UCSD-AML1 (cell line): ENCODE measurements around the gene TECPR2.
"Not testable (repeated sequence)": the region's sequence is repeated elsewhere in the genome, so short reads cannot be mapped to it uniquely, and the experiment has no call there.

ENCODE experiments used
- DNase-seq: peaks from one replicate; lab custom pipeline; 2025; ENCODE audit not compliant: unreplicated experiment; lab: John Stamatoyannopoulos, UW

Gene TECPR2

DNA sequence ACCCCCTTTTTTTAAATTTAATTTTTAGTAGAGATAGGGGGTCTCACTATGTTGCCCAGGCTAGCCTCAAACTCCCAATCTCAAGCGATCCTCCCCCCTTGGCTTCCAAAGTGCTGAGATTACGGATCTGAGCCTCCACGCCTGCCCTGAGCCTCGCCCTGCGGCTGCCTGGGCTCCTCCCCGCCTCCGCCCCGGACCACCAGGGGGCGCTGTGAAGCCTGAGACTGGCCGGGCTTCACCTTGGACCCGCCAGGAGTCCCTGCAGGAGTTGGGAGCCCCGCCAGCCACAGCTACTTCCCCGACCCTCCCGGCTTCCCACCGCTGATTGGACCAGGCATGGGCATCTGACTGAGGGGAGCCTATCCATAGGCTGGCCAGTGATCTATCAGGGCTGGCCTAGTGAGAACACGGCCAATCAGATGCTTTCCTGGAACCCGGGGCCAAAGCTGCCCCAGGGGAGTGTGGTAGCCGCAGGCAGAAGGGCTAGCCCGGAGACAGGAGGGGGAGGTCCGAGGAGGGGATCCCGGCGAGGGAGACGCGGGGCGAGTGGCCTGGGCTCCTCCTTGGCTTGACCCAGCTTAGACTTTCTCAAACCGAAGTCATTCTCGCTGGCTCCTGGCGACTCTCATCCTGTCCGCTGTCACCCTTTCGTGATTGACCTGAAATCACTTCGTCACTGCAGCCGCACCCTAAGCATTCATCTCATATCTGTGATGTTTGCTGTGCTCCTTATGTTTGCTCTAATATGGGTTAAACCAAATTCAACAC lies 161.9 kb downstream of the TECPR2 start:
- DNase-seq, result peak; percentile 98

DNA sequence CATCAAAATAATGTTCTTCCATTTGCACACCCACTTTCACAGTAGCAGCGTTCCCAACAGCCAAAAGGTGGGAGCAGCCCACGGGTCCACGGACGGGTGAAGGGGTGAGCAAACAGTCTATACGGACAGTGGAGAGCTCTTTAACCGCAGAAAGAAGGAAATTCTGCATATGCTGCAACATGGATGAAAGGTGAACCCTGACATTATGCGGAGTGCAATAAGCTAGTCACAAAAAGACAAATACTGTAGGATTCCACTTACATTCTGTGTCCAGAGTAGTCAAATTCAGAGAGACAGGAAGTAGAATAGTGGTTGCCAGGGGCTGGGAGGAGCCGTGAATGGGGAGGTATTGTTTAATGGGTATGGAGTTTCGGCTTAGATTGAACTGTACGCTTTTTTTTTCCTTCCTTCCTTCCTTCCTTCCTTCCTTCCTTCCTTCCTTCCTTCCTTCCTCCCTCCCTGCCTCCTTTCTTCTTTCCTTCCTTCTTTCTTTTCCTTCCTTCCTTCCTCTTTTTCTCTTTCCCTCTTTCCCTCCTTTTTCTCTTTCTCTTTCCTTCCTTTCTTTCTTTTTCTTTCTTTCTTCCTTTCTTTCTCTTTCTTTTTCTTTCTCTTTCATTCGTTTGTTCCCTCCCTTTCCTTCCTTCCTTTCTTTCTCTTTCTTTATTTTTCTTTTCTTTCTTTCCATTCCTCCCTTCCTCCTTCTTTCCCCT lies 162.6 kb downstream of the TECPR2 start:
- DNase-seq, result no peak

DNA sequence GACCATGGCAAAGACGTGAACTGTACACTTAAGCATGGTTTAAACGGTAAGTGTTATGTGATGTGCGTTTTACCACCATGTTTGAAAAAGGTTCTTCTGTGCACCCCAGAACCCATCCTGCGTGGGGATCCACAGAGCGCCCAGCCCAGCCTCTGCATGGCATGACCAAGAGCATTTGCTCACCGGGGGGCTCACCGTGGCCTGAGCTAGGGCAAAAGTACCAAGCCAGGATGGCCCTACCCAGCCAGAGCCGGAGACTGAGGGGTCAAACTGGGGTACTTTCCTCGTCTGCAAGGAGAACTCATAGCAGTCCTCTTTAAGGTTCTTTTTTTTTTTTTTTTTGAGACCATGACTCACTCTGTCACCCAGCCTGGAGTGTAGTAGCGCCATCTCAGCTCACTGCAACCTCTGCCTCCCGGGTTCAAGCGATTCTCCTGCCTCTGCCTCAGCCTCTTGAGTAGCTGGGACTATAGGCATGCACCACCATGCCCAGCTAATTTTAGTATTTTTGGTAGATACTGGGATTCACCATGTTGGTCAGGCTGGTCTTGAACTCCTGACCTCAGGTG lies 163.3 kb downstream of the TECPR2 start:
- DNase-seq, result no peak

DNA sequence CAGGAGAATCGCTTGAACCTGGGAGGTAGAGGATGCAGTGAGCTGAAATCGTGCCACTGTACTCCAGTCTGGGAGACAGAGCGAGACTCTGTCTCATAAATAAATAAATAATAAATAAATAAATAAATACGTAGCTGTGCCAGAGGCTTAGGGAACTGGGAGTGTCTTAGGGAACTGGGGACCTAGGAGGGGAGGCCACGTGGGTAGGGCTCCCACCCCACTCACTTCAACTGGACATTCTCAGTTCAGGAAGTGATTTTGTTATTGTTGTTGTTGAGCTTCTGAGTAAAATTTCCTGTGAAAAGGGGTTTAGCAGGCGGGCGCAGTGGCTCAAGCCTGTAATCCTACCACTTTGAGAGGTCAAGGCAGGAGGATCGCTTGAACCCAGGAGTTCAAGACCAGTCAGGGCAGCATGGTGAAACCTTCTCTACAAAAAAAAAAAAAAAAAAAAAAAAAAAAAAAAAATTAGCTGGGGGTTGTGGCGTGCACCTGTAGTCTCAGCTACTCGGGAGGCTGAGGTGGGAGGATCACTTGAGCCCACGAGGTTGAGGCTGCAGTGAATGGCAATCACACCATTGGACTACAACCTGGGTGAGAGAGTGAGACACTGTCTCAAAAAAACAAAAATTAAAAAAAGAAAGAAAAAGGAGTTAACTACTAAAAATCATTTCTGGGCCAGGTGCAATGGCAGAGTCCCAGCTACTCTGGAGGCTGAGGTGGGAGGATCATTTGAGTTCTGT lies 165.9 kb downstream of the TECPR2 start:
- no peak for DNase-seq

DNA sequence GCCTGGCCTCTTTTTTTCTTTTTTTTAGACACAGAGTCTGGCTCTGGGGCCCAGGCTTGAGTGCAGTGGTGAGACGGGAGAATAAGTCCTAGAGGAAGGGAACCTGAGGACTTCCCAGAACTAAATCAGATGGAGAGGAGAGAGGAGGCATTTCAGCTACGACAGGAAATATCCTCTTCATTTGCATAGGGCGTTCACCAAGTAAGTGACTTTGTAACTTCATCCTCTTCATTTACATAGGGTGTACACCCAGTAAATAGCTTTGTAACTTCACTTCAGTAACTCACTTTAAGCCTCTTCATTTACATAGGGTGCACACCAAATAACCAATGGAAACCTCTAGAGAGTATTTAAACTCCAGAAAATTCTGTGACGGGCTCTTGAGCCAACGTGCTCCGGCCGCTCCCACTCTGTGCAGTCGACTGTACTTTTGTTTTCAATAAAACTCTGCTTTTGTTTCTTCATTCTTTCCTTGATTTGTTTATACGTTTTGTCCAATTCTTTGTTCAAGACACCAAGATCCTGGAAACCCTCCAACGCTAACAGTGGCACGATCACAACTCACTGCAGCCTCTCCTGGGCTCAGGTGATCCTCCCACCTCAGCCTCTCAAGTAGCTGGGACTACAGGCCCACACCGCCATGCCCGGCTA lies 168.2 kb downstream of the TECPR2 start:
- no peak for DNase-seq

DNA sequence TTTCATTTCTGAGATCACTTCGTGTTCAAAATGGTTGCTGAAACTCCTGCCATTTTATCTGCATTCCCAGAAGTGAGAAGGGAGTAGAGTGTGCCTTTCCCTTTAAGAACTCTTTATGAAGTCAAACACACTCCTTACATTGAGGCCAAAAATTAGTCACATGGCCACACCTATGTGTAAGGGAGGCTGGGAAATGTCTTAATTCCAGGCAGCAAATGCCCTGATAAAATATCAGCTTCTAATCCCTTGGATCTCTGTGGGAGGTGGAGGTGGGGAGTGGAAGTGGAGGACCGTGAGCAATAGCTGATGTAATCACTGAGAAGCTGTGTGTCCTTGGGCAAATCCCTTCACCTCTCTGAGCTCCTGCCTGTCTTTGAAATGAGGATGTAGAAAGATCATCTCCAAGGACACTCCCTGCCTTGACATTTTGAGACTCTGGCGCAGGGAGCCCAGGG lies 169.5 kb downstream of the TECPR2 start:
- no peak for DNase-seq

DNA sequence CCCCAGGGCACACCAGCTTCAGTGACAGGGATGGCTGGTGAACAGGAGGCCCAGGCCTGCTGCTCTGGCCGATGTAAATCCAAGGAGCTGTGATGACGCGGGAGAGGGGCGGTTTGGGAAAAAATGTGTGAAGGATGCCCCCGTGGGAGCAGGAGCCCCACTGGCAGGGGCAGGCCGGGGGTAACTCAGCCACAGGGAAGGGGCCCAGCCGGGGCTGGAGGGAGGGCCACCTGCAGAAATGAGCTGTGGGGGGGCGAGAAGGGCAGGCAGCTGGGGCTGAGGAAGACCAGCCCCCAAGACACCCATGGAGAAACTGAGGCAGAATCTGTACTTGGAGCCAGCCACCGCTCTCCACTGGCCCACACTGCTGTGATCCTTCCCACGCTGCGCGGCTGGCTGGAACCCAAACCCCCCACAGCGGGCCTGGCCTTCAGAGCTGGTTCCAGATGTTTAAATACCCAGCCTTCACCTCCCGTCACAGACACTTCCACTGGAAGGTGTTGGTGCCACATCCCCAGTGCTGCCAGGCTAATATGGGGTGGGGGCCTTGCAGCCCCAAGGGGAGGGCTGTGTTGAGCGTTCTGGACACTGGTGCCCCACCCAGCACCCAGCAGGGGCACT lies 175.3 kb downstream of the TECPR2 start:
- DNase-seq, result no peak

DNA sequence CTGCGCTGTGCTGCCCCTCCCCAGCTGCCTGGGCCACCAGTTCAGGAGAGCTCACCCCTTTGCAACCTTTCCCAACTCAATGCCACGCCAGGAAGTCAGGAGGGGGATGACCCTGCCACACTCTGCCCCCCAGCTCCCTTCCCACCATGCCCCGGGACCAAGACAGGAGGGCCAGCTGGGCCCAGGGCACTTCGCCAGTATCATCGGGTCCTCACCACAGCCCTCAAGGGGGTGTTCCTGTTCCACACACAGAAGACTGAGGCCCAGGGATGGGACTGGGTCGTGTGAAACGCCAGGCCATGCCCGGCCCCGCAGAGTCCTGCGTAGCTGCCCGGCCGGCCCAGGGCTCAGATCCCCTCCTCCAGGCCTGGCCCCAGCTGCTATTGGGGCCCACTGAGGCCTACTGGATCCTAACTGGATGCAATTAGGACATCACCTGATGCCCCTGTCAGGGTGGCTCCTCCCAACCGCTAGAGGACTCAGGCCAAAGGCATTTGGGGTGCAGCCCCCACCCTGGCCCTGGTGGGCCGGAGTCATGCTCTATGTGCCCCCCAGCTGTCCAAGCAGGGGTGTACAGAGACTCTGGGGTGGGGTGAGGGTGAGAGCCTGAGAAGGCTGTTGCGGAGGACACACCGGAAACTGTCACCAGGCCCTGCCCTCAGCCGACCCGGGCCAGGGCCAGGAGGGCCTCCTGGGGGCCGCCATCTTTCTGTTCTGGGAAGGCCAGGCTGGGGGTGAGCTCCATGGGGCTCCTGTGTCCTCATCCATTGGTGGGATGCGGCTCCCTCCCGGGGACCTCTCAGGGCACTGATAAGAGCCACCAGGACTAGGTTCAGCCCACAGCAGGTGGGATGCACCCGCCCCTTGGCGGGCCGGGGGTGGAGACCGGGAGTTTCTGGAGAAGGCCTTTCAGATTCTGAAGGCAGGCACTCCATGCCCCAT lies 176.1 kb downstream of the TECPR2 start:
- peak; percentile 35 for DNase-seq

DNA sequence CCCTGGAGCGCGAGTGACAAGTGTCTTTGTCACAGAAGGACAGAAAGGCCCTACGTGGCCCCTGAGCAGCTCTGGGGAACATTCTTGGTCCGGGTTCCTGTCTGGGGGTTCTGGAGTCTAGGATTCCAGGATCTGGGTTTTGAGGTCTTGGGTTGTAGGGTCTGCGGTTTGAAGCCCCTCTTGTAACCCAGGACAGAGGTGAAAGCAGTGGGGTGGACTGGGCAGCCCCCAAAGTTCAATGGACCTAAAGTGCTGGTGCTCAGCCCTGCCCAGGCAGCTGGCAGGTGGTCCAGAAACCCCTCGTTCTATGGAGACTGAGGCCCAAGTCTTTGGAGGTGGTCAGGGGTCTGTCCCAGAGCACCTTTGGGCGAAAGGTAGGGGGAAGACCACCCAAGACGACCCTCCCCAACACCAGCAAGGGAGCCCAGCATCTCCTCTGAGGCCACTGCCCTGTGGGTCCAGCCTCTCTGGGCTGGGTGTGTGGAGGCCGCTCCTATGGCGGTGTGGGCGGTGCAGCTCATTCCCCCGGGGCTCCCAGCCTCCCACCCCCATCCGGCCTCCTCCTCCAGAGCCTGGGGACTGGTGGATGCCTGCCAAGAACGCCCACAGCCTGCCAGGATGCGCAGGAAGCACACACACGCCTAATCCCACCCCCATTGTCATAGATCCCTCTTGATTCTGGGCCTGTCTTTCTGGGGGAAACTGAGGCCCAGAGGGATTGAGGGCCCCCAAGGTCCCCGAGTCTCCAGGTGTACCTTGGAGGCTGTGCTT lies 177.0 kb downstream of the TECPR2 start:
- DNase-seq, result no peak

DNA sequence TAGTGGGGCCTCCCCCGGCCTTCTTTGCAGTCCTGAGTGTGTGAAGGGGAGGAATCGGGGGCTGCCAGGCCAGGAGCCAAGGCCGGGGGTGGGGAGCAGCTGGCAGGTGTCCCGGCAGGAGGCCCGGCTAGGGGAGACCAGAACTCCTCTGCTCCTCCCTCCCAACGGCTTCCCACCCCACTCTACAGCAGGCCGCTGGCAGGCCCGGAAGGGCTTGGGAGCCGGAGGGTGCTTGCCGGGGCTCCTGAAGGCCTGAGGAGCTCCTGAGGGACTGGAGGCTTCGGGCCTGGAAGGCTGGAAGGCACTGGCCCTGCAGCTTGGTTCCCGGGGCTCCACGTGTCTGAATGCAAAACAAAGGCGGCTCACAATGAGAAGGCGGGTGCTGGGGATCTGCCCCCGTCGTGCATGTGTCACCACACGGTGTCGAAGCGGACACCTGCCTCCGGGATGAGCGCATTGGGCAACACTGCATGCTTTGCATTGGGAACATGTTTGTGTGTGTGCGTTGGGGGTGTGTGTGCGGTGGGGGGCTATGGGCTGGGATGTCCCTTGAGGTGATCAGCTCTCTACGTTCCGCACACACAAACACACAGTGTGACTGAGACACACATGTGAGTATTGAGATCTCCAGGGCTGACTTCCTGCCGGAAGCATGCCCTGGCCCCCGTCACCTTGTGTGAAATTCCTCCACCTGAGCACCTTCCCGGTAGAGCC lies 177.7 kb downstream of the TECPR2 start:
- no peak for DNase-seq

DNA sequence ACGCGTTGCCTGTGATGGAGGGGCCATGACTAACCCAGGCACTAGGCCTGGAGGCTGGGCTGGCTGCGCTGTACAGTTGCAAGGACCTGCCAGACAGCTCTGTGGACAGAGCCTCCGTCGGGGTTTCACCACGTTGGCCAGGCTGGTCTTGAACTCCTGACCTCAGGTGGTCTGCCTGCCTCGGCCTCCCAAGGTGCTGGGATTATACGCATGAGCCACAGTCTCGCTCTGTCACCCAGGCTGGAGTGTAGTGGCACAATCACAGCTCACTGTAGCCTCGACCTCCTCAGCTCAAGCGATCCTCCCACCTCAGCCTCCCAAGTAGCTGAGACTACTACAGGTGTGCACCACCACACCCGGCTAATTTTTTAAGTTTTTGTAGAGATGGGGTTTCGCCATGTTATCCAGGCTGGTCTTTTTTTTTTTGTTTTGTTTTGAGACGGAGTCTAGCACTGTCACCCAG lies 178.3 kb downstream of the TECPR2 start:
- not testable (repeated sequence) for DNase-seq

DNA sequence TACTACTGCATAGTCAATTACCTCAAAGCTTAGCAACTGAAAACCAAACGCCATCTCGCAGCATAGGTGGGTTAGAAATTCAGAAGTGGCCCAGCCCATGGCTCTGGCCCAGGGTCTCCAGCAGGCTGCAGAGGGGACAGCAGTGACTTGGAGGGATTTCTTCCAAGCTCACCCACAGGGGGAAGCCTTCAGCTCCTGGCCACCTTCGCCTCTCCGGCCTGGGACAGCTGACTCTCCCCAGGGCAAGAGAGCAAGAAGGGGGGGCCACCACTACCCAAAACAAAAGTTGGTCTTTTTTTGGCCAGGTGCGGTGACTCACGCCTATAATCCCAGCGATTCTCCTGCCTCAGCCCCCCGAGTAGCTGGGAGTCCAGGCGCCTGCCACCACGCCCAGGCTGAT lies 179.0 kb downstream of the TECPR2 start:
- DNase-seq, result no peak

DNA sequence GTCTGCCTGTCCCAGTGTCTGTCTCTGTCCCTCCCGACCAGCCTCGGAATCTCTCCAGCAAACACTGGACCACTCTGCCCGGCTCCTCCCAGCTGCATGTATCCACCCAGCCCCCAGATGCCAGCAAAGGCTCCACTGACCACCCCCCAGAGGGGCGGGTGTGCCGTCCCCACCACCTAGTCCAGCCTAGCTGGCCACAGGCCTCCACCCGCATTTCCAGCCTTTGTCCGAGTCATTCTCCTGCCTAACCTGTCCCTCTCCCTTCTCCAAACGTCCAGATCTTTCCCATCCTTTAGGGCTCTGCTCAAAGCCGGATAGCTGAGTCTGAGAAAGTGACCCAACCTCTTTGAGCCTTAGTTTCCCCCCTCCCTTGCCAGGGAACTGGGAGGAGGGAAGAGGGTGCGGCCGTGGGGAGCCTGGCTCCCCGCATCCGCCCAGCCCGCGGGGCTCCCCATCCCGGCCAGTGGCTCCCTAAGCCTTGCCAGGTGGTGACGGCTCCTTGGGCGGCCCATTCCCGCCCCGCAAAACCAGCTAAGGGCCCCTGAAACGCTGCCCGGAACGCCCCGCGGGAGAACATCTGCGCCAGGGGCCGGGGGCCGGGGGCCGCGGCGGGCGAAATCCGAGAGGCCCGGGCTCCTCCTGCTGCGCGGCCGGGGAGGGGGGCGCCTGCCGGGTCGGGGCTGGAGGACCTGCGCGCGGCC lies 181.5 kb downstream of the TECPR2 start:
- DNase-seq, result no peak

DNA sequence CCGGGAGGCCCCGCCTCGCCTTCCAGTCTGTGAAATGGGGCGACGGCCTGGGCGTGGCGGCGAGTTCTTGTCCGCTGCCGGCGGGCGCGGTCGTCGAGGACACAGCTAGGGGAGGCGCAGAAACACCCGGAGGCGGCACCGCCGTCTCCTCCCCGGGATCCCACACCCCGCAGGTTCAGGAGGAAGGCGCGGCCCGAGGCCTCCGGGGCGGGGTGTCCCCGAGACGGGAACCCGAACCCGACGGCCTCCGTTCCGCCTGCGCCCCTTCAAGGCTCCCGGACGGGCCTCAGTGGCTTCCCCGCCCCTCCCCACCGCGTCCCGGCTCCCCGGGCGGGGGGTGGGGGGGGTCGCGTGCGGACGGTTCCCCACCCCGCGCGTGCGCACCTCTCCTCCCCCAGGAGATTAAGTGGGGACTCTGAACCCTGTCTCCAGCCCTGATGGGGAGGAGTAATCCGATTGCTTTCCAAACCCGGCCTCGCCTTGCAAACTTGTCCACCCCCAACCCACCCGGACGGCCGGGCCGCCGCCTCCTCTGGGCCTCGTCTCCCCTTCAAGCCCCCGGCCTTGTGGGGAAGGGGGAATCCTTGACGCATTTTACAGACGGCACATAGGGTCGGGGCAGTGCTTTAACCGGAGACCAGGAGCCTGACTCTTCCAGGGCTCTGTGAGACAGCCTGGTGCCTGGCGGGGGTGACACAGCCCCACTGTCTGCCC lies 182.2 kb downstream of the TECPR2 start:
- no peak for DNase-seq

DNA sequence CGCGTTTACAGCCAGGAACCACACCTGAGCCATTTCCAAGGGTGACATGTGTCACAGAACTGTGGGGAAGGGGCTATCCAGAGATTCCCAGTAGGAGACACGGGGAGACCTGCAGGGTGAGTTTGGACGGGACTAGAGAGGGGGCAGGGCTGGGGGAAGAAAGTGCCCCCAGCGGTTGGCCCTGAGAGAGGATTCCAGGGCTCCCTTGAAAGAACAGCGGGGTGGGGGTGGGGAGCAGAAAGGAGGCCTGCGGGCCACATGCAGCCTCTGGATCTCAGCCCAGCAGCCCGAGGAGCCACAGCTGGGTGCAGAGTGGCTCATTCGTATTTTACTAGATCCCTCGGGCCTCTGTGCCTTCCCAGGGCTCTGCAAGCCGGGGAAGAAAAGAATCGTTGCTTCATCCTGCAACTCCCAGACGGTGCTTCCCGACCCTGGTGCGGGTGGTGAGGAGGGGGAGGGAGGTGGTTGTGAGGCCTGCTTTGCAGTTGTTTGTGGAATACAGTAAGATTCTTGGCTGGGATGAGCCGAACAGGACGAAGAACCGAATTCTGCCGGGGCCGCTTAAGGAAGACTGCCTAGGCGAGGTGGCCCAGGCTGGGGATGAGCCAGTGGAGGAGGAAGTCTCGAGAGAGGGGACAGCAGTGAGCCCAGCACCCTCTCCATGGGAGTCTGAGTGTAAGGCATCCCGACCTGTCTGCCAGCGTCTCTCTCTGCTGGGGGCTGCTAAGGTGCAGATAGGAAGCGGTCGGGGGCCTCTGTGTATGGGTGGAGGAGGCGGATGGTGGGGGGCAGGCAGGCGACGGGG lies 182.9 kb downstream of the TECPR2 start:
- DNase-seq, result no peak
